RPMI8226 (cell line): ENCODE results near the gene CYP4V2.

Experiments
- DNase-seq: peaks from one replicate; pipeline ENCODE4 v3.0.0-alpha.2; 2015

The CYP4V2 gene

DNA sequence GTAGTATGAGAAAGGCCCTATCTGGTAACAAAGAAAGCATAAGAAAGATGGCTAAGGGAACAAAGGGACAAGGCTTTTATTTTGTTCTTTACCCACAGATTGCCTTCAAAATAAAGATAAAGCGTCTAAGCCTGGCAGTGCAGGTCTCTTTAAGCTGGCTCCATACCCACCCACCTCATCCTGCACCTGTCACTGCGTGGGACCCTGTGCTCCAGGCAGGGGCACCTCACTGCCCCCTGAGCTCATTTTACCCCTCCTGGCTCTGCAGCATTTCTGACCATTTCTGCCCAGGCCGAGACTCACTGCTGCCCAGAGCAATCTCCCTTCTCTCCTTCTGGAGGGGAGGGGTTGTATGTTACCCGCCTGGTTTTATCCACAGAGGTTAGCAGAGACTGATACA, 1.7 kb upstream of the CYP4V2 start:
- DNase-seq: no peak

DNA sequence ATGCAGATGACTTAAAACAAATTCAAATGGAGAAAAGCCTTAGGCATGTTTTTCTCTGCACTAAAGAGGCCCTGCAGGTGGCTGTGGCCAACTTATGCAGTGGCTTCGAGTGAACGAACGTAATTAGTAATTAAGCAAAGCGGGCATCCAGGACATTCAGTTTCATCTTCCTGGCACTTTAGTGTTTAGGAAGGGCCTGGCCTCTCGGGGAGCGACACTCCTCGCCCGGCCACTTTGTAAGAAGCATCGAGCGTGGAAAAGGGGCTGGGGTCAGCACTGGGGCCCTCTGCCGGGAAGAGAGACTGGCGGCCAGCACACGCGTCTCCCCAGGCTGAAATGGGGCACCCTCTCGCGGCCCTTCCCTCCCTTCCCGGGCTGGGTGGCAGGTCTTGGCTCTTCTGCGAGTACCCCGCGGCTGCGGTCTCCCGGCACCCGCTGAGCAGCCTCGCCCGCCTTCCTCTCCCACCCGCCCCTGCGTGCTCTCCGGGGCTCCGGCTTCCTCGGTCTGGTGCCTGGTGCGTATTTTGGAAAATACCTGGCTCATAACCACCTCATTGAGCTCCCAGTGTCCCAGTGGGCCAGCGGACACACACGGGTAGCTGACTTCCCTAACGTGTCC, 677 bp upstream of the CYP4V2 start:
- peak; percentile 55 for DNase-seq

DNA sequence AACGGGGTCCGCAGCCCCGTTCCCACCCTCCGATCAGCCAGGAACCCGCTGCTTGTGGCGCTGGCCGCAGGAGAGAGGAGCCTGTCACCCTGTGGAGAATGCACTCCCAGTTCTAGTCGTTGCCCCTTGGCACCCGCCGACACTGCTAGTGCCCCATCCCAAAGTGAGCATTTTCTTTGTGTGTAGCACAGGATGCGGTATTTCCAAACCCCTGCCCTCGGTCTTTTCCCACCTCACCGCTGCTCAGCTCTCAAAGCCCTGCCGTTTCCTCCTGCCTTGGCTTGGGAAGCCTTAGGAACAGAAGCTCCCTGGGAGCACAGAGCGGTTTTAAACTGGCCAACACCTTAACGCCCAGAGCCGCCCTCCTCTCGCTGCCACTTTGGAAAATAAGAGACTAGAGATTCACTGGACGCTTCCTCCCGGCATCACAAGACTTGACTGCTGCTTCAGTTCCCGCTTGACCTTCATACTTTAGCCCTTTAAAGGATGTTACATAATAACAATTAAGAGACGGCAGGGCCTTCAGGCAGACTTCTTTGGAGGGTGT, 772 bp downstream of the CYP4V2 start:
- DNase-seq: peak; percentile 29

DNA sequence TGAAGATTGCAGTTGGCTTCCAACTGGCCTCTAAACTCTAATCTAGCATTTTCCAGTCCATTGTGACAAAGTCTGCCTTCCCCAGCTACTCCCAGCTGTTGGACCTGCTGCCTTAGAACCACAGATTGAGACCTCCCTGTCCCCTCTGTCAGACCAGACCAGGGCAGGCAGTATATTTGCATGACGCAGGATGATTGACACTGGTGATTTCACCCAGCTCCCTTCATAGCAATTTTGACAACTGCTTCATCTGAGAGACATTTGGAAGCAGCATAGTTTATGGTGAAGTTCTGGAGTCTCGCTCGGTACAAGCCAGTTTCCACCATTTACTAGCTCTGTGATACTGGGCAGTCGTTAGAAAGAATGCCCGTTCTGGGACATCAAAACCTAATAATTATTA, 2.5 kb downstream of the CYP4V2 start:
- DNase-seq: no peak

DNA sequence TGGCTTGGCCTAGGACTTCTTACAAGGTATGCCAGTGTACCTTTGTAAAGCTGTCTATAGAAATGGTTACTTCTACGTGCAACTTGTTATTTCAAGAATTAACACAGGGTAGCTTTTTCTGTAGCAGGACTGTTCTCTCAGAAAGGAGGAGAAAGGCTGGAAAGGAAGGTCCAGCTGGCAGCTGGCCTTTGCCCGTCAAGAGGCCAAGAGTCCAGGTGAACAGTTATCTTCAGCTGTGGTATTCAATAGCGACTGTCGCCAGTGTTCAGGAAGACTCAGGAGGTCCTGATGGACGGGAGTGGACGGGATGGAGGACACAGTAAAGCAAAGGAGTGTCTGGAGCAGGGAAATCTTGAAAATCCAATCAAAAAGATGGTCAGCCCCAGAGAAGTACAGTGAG, 4.7 kb downstream of the CYP4V2 start:
- DNase-seq: no peak

DNA sequence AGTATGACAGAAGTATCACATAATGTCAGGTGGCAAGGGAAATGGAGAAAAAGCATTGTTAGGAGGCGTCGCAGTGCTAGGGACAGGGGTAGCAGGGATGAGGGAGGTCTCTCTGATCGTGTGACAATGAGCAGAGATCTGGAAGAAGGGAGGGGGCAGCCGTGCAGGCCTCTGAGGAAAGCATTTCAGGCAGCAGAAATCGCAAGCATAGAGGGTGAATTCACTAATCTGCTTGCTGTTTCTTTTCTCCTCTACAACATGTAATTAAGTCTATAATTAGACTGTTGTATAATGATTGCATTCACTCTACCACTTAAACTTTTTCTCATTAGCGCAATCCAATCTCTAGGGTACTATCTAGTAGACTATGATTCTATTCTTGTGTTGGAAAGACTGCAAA, 9.1 kb downstream of the CYP4V2 start:
- DNase-seq: no peak

DNA sequence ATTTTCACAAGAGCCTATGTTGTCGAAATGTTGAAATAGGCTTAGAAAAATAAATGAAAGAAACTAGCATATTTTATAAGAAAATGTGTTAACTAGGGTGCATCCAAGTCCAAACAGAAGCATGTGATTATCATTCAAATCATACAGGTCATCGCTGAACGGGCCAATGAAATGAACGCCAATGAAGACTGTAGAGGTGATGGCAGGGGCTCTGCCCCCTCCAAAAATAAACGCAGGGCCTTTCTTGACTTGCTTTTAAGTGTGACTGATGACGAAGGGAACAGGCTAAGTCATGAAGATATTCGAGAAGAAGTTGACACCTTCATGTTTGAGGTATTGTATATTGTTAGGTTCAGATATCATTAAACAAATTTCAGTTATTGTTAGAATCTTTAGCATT, 9.6 kb downstream of the CYP4V2 start:
- DNase-seq: no peak

DNA sequence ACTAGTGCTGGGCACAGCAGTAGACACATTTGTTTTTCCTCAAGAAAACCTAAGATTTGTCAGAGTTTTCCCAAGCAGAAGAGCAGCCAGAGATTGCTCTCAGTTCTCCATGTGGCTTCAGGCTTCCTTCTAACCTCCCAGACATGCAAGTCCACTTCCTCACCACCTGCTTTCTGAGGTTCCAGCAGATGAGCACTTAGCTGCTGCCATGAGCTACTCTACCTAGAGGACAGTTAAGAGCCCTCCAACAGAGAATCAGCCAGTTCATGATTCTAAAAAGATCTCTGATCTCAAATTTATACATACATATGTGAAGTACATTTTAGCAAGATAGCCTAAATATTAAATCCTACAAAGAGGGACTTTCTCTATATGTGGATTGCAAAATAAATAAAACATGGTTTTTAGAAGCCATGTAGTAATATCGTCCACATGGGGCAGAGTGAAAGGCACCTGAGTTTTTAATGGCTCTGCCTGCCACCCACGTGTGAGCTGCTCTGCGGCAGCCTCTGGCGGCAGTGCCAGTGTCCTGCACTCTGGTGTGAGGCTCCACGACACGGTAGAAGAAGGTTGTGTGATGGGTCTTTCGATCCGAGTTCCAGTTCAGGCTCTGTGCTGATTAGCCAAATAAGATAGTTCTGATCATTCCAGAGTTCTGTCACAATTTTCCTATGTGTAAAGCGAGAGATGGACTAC, 10.3 kb downstream of the CYP4V2 start:
- peak; percentile 83 for DNase-seq

DNA sequence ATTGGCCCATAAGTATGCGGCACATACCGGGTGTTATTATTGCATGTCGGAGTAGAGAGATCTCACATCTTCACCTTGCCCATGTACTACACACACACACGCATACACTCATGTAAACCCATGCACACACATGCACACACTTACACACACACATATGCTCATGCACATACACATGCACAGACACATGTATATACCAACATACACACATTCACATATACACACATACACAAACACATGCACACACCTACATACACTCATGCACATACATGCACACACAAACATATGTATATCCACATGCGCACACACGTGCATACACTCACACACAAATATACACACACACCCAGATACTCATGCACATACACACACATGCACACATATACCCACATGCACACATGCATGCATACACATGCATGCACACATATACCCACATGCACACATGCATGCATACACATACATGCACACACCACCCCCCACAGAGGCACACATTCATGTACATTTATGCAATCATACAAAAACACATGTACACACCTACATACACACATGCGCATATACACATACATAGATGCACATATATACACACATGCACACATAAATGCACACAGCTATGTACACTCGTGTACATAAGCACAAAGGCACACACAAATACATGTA, 11.2 kb downstream of the CYP4V2 start:
- no peak for DNase-seq

DNA sequence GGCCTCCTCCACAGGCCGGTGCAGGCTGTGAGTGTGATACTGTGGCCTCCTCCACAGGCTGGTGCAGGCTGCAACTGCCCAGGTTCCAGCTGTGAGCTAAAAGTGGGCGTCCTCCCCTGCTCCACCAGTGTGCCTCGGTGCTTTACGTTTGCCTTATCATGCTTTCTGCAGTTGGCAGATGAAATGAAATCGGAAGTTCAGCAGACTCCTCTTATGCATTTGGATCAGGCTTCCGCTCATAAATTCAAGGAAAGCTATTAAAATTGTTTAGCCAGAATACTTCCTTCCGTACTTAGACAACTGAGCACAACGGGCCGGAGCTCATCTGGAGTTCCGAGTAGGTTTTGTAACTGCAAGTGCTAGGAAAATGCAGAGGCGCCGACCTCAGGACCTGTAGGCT, 12.0 kb downstream of the CYP4V2 start:
- no peak for DNase-seq

DNA sequence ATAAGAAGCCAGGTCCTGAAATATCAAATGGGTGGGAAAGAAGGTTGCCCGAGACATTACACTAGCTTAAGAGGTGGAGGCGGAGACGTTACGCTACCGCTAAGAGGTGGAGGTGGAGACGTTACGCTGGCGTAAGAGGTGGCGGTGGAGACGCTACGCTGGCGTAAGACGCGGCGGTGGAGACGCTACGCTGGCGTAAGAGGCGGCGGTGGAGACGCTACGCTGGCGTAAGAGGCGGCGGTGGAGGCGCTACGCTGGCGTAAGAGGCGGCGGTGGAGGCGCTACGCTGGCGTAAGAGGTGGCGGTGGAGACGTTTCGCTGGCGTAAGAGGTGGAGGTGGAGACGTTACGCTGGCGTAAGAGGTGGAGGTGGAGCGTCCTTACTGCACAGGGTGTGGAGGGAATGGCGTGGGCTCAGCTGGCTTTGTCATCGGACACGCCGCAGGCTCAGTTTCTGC, 12.8 kb downstream of the CYP4V2 start:
- no peak for DNase-seq

DNA sequence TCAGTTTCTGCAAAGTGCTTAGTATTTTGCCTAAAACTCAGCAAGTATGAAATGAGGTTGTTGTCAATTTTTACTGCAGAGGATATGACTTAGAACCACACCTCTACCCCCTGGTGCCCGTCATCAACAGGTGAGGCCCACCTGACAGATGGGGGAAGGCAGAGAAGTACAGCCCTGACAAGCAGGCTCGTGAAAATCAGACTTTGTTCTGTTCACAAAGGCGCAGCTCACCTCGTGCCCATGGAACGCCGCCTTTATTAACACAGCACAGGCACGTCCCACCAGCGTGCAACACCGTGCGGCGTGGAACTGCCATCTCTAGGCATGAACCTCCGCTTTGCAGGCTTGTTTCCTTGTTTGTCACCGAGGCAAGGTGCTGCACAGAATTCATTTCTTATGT, 13.3 kb downstream of the CYP4V2 start:
- DNase-seq: no peak

DNA sequence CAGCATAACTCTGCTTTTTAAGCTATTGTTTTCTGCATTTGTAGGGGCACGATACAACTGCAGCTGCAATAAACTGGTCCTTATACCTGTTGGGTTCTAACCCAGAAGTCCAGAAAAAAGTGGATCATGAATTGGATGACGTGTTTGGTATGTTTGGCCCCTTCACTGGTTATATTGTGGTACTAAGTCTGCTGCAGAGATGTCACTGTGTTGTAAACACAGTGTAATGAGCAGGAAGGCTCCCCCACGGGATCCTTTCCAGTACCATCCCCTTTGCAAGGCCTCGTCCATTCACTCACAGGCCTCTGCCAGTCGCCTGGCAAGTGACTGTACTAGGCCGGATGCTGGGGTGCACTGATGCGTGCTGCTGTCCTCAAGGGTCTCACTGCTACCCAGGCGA, 13.8 kb downstream of the CYP4V2 start:
- no peak for DNase-seq

DNA sequence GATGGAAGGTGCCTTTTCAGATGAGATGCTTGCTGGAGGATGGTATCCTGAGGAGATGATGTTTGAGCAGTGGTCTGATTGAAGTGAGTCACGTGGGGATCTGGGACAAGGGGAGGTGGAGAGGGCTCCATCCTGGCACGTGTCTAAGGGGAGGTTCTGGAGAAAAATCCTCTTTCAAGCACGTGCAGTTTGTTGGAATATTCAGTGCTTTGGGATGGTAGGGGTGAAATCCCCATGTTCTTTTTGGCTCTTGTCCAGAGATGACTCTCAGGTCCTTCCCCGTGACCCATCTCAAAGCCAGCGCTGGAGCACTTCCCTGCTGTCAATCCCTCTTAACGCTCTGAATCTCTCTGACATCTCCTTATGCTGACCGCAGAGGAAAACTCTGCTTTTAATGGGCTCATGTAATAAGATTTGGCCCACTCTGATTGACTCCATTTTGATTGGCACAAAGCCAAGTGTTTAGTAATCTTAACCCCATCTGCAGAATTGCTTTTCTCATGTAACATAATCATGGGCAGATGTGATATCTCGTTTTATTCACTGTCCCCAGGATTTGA, 25.2 kb downstream of the CYP4V2 start:
- no peak for DNase-seq

DNA sequence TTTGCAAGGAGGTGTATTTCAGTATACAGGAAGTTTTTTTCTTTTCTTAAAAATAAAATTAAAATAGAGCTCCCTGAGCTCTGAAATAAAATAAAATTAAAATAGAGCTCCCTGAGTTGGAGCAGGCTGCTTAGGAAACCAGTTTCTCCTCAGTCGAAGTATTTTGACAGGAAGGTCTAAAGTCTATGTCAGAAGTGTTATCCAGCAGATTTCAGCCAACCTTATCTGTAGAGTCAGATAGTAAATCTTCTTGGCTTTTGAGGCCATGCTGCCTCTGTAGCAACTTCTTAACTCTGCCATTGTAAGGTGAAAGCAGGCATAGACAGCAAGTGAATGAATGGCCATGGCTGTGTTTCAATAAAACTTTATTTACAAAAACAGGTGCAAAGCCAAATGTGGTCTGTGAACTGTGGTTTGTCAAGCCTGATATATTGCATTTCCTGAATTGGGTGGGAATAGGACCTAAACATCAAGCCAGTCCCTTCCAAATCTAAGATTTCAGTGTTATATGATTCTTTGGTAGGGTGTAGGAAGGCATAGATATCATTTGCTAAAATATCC, 26.4 kb downstream of the CYP4V2 start:
- no peak for DNase-seq

DNA sequence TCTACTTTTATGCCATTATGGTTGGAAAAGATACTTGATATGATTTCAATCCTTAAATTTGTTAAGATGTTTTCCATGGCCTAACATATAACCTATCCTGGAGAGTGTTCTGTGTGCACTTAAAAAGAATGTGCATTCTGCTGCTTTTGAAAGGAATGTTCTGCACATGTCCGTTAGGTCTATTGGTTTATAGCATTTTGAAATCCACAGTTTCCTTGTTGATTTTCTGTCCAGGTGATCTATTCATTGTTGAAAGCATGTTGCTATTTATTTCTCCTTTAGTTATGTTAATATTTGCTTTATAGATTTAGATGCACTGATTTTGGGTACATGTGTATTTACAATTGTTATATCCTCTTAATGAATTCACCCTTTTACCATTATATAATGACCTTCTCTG, 30.3 kb downstream of the CYP4V2 start:
- DNase-seq: no peak

DNA sequence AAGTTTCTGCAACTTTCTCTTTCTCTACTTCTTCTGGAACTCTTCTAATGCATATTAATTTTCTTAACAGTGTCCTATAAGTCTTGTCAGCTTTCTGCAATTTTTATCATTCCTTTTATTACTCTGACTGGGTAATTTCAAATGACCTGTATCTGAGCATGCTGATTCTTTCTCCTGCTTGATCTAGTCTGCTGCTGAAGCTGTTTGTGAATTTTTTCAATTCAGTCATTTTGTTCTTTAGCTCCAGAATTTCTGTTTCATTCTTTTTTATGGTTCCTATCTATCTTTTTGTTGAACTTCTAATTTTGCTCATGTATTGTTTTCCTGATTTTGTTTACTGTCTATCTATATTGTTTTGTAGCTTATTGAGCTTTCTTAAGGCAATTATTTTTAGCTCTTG, 34.5 kb downstream of the CYP4V2 start:
- no peak for DNase-seq

DNA sequence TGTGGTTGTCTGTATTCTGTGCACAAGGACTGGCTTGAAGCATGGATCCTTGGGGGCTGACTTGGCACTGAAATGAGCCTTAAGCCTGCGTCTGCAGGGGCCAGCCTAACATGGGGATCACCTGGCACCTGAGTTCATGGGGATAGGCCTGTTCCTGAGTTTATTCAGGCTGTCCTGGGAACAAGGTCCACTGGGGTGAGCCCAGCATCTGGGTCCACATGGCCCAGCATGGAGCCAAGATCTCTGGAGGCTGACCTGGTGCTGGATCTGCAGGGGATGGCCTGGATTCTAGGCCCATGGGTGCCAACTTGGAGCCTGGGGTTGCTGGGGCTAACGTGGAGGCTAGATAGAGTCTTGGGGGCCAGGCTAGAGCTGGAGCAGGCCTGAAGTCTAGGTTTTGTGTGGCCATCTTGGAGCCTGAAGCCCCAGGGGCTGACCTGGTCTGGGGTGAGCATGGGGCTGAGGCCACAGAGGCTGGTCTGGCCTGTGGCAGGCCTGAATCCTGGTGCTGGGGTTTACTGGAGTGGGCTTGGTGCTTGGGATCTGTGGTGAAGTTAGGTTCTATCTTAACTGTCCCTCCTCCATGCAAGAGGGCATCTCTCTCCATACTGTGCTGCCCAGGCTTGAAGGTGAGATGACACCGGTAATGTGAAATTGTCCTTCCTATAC, 35.3 kb downstream of the CYP4V2 start:
- DNase-seq: no peak

DNA sequence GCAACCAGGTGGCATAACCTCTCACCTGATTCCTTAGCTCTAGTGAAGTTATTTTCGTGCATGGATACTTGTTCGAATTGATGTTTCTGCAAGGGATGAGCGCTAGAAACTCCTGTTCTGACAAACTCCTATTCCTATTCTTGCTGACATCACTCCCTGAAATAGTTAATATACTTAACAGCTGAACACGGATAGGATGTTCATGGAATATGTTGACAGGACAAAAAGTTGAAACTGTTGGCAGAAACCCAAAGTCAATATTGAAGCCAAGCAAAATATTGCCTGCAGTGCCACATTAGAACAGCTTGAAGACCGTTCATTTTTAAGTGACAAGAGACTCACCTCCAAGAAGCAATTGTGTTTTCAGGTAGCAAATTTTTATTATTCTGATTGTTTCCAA, 35.9 kb downstream of the CYP4V2 start, which contains the start of gene KLKB1:
TSS of gene KLKB1 (plus strand) at position 287 of the 400 bp plus-strand sequence. CDS start 689 bp downstream, outside the sequence.
- peak; percentile 13 for DNase-seq

DNA sequence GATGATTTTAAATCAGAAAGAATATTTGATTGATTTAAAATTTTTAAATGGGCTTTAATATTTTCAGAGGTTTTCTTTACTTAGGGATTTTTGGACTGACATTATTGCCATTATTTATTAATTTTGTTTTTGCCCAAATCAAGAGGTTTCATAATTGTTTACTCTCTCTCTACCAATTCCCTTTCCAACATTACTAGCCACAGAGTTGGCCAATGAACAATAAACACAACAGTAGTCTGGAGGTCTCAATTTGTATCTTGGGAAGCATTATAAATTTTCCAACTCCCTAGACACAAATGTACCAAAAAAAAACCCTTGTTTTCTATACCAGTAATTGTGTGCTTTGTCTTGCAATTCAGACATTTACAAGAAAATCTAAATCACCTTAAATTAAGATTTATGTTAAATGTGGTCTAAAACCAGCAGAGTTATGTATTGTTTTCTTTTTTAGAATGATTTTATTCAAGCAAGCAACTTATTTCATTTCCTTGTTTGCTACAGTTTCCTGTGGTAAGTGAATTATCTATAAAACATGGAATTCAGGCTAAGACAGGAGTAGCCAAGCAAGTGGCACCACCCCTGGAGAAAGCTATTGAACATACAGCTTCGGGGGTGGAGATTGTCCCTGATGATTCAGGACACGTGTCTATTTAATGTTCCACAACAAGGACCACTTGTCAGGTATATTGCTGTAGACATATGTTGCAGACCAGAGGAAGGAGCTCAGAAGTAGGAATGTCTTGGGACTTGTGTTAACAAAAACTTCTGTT, 36.6 kb downstream of the CYP4V2 start:
- DNase-seq: no peak

DNA sequence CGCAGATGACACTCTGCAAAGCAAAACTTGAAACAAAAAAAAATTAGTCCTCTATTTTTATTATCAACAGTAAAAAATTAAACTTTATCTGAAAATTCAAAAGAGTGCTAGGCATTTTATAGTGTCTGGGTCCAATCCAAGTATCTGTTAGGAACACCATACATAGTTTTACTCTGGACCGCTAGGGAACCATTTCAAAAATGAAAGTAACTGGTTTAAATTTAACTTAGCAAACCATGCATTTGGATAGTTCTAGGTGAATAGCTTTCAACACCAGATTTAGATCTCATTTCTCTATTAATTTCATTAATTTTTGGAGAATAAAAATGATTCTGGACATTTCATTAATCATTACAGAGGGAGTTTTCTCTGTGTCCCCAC, 37.1 kb downstream of the CYP4V2 start:
- no peak for DNase-seq

DNA sequence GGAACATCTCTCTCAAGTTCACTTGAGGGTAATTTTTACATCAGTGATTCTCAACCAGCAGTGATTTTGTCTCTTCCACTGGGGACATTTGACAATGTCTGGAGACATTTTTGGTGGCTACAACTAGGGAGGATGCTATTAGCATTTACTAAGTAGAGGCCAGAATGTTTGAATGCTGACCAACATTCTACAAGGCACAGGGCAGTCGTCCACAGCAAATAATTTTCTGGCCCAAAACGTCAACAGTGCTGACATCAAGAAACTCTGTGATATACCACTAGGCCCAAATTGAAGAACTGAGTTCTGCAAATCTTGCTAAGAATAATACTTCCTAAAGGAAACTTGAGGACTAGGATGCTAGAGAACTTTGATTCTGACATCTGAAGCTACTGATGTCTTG, 43.0 kb downstream of the CYP4V2 start:
- no peak for DNase-seq
